Suppressor macrophage treated with lipopolysaccharide for 4 hours (primary cell): Measurements from ENCODE around the gene COL6A2.
"Not testable (repeated sequence)": the region's sequence is repeated elsewhere in the genome, so short reads cannot be mapped to it uniquely, and the experiment has no call there.

Source experiments
- DNase-seq: peaks from one replicate; pipeline ENCODE4 v3.0.0-alpha.2; 2020

COL6A2 gene

DNA sequence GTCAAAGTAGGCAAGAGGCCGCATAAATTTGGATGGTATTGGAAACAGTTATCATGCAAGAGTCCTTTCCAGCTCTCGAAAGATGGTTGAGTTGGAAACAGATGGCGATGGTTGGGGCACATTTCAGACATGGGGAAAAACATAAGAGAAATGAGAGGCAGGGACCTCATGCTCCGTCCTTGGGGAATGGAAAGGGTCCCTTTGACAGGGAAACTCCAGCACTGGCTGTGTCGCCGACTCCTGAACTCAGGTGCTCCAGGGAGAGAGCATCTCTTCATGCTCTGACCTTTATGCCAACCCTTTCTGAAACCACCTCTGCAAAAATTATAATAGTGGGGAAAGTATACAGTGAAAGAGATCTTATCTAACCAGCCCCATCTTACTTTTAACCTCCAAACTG is 36.8 kb upstream of the COL6A2 start:
- no peak for DNase-seq

DNA sequence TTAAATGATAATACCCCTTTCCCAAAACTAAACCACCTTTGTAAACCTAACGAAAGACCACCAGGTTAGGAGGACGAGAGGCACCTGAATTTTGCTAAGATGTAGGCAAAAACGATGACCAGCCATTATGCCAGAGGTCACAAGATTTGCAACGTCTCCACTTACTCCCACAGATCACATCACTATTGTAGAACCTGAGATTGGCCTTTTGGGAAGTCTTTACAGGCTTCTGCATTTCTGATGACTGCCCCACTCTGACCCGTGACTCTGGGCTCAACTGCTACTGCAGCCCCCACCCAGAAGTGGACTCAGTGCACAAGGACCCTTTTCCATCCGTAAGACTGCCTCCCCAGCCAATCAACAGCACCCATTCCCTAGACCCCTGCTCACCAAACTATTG is 36.4 kb upstream of the COL6A2 start:
- DNase-seq: peak; percentile 17

DNA sequence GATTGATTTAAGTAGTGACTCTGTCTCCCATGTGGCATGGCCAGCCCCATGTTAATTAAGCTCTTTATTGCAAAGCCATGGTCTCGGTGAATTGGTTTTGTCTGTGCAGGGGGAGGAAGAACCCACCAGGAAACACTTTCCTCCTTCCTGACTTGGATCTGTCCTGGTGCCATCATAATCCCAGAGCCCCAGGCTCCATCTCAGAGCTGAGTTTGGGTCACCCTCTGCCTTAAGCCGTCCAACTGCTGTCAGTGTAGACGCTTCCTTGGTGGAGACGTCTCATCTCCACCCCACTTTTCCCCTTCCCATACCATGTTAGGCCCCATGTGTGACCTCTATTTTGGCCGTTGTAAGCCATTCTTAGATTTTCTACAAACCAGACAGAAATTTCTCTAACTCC is 36.0 kb upstream of the COL6A2 start:
- DNase-seq: no peak

DNA sequence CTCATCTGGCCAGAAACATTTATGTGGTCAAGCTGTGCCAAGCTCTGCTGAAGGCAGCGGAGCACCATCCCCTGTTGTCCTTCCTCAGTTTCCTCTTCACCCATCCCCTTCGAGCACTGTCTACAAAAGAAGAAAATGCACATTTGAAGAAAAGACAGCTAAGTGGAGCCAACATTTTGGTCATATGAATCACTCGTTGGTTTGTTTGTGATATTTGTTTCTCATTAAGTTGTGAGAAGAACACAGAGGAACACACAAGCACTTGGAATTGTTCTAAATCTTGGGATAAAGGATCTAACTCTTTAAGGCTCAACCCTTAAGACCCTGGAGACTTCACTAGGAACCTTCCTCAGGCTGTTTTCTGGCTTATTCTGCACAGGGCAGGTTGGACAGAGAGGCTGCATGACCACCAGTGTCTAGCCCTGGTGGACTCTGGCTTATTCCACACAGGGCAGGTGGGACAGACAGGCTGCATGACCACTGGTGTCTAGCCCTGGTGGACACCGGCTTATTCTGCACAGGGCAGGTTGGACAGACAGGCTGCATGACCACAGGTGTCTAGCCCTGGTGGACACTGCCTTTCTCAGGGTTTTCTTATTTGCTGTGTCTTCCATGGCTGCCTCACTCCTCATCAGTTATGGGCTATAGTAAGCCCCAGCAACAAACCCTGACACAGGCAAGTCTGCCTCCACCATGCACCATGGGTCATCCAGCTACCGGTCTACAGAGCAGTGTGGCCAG is 35.3 kb upstream of the COL6A2 start:
- no peak for DNase-seq

- DNase-seq: no peak
These were observed 34.7 kb upstream of the COL6A2 start for GRCh38 chr21:46063227-46063626.

DNA sequence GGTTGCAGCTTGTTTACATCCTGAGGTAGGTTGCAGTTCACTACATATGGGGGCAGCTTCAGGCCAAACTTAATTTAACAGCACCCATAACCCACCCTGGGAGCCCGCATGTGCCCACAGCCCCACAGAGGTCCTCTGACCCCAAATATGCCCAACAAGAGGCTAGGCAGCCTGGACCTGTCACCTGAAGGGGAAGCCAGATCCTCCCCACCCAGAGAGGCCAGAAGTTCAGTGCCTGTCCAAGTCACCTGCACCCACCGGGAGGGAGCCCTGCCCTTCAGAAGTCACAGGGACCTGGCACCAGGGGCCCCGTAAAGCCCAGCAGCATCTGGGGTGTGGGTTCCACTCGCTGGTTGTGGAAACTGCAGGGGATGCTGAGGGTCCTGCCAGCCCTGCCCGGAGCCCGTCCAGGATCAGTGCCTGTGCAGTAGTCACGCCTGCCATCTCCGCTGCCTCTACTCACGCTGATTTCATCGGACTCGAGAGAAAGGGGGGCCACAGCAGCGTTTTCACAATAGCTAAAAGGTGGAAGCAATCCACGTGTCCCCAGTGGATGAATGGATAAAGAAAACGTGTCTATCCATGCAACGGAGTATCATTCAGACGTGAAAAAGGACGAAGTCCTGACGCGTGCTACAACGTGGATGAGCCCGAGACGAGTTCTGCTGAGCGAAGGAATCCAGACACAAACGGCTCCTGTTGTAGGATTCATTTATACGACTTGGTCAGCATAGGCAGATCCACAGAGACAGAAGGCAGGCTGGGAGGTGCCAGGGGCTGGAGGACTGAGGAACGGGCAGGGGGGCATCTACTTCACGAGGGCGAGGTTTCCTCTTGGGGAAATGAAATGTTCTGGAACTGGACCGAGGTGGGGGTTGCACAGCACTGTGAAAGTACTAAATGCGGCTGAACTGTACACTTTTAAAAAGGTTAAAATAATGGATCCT is 33.9 kb upstream of the COL6A2 start:
- no peak for DNase-seq

- DNase-seq: no peak
These were observed 33.1 kb upstream of the COL6A2 start for GRCh38 chr21:46064870-46065214.

GRCh38 chr21:46065215-46065913 is 32.5 kb upstream of the COL6A2 start:
- no peak for DNase-seq

DNA sequence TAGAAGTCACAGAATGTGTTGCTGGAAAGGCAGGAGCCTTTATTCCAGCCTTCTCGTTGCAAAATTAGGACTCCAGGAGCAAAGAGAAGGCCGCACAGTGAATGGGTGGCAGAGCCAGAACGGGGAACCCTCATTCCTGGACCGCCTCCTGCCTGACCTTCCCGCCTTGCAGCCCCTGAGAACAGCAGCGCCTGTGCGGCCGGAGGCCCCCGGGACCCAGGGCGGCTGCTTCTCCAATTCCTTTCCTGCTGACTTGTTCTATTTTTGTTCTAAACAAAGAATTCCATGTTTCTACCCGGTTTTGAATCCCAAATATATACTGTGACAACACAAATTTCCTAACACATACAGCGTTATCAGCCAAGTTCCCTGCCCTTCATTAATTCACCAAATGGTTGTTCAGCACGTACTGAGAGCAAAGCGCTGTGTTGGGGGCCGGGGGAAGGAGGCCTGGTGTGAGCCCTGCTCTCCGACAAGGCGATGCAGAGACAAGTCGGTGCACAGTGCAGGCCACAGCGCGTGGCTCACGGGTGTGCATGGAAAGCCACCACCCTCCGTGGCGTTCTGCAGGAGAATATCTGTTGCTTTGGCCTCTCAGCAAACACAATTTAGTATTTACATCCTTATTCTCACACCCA is 31.9 kb upstream of the COL6A2 start:
- DNase-seq: no peak

GRCh38 chr21:46066591-46067331 is 31.2 kb upstream of the COL6A2 start:
- no peak for DNase-seq

GRCh38 chr21:46067505-46068201 is 30.3 kb upstream of the COL6A2 start:
- DNase-seq: no peak

GRCh38 chr21:46068516-46069079 is 29.3 kb upstream of the COL6A2 start:
- no peak for DNase-seq

DNA sequence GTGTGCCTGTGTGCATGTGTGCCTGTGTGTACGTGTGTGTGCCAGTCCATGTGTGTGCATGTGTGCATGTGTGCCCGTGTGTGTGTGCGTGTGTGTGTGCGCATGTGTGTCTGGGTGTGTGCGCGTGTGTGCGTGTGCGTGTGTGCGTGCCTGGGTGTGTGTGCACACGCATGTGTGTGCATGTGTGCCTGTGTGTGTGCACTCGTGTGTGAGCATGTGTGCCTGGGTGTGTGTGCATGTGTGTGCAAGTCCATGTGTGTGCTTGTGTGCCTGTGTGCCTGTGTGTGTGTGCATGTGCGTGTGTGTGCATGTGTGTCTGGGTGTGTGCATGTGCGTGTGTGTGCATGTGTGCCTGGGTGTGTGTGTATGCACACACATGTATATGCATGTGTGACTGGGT is 28.7 kb upstream of the COL6A2 start:
- DNase-seq: no peak

DNA sequence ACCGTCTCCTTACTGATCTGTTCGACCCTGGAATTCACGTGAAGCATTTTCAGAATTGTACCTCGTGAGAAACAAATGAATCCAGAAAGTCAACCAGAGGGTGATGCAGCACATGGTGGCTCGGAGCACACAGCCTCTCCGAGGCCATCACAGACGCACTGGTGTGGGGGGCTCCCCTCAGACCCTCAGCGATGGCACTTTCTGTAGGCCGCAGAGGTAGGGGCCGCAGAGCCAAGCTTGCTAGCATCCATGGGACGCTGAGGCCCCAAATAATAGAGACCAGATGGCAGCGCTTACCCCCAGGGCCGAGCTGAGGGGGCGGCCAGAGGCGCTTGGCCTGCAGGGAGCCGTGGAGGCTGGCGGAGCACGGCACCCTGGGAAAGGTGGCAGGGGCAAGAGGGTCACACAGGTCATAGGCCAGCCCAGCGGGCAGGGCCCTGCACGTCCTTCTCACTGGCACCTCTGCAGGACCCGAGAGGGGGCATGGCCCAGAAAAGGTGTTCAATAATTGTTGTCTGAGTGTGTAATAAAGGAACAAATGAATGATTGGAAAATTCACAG is 28.1 kb upstream of the COL6A2 start:
- DNase-seq: no peak

- no peak for DNase-seq
These were observed 26.8 kb upstream of the COL6A2 start for GRCh38 chr21:46071082-46071481.

DNA sequence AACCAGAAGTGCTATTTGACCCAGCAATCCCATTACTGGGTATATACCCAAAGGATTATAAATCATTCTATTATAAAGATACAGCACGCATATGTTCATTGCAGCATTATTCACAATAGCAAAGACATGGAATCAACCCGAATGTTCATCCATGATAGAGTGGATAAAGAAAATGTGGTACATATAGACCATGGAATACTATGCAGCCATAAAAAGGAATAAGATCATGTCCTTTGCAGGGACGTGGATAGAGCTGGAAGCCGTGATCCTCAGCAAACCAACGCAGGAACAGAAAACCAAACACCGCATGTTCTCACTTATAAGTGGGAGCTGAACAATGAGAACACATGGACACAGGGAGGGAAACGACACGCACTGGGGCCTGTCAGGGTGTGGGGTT is 21.2 kb upstream of the COL6A2 start:
- not testable (repeated sequence) for DNase-seq

GRCh38 chr21:46077674-46078101 is 20.2 kb upstream of the COL6A2 start:
- no peak for DNase-seq

DNA sequence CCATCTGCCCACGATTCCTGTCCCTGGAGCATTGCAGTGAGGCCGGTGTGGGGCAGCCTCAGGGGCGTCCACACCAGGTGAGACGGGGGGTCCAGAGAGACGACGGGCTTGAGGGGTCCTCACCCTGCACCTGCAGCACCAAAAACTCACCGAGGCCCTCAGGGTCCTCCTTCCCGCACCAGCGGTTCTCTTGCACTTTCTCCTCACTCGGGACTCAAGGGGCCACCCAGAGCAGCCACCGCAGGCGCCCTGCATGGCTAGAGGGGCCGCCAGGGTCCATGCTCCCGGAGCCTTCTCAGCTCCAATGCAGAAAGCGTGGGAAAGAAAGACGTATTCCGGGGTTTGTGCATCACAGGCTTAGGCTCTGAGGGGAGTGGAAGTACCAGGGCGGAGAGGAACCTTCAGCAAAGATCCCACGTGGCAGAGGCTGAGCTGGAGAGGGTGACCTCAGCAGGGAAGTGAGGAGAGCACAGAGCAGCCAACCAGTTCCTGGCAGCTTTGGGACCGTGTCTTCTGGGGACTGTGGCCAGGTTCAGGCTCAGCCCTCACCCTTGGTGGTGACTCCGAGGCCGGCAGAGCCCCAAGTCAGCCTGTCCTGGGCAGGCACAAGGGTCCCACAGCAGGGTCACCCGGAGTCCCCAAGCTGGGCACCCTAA is 19.5 kb upstream of the COL6A2 start:
- DNase-seq: no peak

GRCh38 chr21:46078978-46079351 is 18.9 kb upstream of the COL6A2 start:
- DNase-seq: no peak

DNA sequence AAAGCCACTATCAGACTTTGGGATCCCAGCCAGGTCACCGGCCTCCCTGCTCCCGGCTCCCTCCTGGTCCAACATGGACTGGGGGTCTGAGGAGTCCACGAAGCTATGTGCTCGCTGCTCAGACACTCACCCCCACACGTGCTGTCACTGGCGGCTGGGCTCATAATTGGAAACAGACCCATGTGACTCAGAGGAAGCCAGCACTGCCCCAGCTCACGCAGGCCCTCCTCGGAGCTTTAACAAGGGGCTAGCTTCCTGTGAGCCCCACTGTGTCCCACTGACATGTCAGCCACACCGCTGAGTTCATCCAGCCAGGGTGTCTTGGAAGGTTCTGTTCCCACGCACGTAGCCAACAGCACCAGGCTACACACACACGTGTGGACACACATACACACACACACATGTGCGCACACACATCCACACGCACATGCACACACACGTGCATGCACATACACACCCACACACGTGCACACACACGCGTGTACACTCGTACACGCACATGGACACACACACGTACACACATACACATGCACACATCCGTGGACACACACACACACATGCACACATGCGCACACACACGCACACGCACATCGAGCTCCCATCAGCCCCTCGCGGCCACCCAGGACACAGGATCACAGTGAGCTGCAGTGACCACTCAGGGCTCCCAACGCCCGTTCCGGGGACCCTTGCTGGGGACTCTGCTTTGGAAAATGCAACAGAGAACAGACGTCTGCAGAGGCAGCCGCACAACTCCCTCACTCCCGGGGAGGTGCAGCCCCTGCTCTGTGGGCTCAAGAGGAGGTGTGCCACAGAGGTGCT is 18.4 kb upstream of the COL6A2 start:
- DNase-seq: no peak
